Ishikawa (cell line): ENCODE results near the gene PLXNA2.

Experiments
- CEBPB ChIP-seq: IDR thresholded peaks from 2 replicates; pipeline ENCODE4 v1.6.1; 2012
- CREB1 ChIP-seq: IDR thresholded peaks from 2 replicates; pipeline ENCODE4 v1.6.1; 2012; ENCODE audit warnings: low read depth
- EGR1 ChIP-seq: IDR thresholded peaks from 2 replicates; pipeline ENCODE4 v1.6.1; 2012
- EP300 ChIP-seq: IDR thresholded peaks from 2 replicates; pipeline ENCODE4 v1.6.1; 2012; ENCODE audit warnings: borderline replicate concordance
- FOXM1 ChIP-seq: IDR thresholded peaks from 2 replicates; pipeline ENCODE4 v1.6.1; 2012; ENCODE audit warnings: low read depth, borderline replicate concordance
- NFIC ChIP-seq: IDR thresholded peaks from 2 replicates; pipeline ENCODE4 v1.6.1; 2012
- RAD21 ChIP-seq: IDR thresholded peaks from 2 replicates; pipeline ENCODE4 v1.6.1; 2012; ENCODE audit warnings: low read depth
- TAF1 ChIP-seq: IDR thresholded peaks from 2 replicates; pipeline ENCODE4 v1.6.1; 2012; ENCODE audit warnings: low read depth, mild to moderate bottlenecking
- TCF12 ChIP-seq: IDR thresholded peaks from 2 replicates; pipeline ENCODE4 v1.6.1; 2012; ENCODE audit warnings: low read depth
- TEAD4 ChIP-seq: IDR thresholded peaks from 2 replicates; pipeline ENCODE4 v1.6.1; 2012
- YY1 ChIP-seq: IDR thresholded peaks from 2 replicates; pipeline ENCODE4 v1.6.1; 2012; ENCODE audit warnings: low read depth
- ZBTB7A ChIP-seq: IDR thresholded peaks from 2 replicates; pipeline ENCODE4 v1.6.1; 2012; ENCODE audit warnings: low read depth
- TF ChIP-seq, protein P1 (sequence below): IDR thresholded peaks from 2 replicates; pipeline ENCODE4 v1.6.1; 2012
- TF ChIP-seq, protein P2 (sequence below): IDR thresholded peaks from 2 replicates; pipeline ENCODE4 v1.6.1; 2012; ENCODE audit warnings: low read depth, mild to moderate bottlenecking
- TF ChIP-seq, protein P3 (sequence below): IDR thresholded peaks from 2 replicates; pipeline ENCODE4 v1.6.1; 2012

Gene PLXNA2

DNA sequence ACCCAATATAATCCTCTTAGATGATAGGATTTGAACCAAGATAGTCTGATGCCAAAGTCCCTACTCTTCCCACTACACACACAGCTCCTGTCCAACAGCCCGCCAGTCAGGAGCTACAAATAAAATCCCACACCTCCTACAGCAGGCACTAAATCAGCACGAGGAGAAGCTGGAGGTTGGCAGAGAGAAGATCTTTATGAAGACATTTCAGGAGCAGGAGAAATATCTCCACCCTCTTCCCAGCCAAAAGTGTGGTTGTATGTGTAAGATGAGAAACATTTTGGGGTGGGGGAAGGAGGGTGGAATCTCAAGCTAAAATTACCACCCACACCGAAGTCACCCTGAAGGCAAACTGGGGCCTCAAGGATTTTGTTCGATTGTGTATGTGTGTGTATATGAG, 54.5 kb downstream of the PLXNA2 start:
- TF ChIP-seq, protein P1, sequence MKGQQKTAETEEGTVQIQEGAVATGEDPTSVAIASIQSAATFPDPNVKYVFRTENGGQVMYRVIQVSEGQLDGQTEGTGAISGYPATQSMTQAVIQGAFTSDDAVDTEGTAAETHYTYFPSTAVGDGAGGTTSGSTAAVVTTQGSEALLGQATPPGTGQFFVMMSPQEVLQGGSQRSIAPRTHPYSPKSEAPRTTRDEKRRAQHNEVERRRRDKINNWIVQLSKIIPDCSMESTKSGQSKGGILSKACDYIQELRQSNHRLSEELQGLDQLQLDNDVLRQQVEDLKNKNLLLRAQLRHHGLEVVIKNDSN = no peak
- TF ChIP-seq FOXM1 (no peak), RAD21 (no peak), EP300 (no peak), ZBTB7A (no peak), CREB1 (no peak)
- TF ChIP-seq, protein P2, sequence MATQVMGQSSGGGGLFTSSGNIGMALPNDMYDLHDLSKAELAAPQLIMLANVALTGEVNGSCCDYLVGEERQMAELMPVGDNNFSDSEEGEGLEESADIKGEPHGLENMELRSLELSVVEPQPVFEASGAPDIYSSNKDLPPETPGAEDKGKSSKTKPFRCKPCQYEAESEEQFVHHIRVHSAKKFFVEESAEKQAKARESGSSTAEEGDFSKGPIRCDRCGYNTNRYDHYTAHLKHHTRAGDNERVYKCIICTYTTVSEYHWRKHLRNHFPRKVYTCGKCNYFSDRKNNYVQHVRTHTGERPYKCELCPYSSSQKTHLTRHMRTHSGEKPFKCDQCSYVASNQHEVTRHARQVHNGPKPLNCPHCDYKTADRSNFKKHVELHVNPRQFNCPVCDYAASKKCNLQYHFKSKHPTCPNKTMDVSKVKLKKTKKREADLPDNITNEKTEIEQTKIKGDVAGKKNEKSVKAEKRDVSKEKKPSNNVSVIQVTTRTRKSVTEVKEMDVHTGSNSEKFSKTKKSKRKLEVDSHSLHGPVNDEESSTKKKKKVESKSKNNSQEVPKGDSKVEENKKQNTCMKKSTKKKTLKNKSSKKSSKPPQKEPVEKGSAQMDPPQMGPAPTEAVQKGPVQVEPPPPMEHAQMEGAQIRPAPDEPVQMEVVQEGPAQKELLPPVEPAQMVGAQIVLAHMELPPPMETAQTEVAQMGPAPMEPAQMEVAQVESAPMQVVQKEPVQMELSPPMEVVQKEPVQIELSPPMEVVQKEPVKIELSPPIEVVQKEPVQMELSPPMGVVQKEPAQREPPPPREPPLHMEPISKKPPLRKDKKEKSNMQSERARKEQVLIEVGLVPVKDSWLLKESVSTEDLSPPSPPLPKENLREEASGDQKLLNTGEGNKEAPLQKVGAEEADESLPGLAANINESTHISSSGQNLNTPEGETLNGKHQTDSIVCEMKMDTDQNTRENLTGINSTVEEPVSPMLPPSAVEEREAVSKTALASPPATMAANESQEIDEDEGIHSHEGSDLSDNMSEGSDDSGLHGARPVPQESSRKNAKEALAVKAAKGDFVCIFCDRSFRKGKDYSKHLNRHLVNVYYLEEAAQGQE = no peak
- TF ChIP-seq, protein P3, sequence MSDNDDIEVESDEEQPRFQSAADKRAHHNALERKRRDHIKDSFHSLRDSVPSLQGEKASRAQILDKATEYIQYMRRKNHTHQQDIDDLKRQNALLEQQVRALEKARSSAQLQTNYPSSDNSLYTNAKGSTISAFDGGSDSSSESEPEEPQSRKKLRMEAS = no peak

DNA sequence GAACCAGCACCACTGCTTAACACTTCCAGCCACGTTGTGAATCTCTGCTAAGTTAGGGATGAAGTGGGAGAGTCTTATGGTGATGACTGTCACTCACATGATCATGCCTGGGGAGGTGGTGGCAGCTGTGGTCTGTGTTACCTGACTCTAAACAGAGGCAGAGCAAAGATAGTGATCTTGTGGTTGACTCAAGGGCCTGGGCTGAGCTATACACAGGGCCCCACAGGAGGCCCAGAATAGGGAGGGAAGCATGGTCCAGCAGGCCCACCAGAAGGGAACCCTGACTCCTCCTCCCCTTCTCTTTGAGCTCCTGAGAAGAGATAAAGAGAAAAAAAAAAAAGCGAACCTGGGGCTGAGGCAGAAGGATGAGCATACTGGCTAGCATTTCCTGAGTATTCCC, 55.0 kb downstream of the PLXNA2 start:
- TF ChIP-seq, protein P2 = no peak
- TF ChIP-seq CREB1 (no peak), TEAD4 (no peak), EGR1 (no peak), EP300 (no peak), TCF12 (no peak), RAD21 (no peak), YY1 (no peak), TAF1 (no peak), CEBPB (no peak), NFIC (no peak), FOXM1 (no peak), ZBTB7A (no peak)
- TF ChIP-seq, protein P3 = no peak
- TF ChIP-seq, protein P1 = no peak

DNA sequence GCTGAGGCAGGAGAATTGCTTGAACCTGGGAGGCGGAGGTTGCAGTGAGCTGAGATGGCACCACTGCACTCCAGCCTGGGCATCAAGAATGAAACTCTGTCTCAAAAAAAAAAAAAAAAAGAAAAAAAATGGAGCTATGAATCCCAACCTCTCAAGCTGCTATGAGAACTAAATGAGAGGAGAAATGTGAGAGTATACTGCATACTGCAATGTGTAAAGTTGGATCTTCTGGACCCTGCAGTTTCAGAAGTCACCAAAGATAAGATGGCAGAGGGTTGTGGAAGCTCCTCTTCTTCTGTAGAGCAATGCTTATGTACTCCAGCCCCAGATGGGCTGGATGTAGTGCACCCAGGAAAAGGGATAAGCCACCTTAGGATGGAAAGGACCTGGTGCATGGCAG, 55.6 kb downstream of the PLXNA2 start:
- TF ChIP-seq EP300 (no peak), TCF12 (no peak), TAF1 (no peak), FOXM1 (no peak), ZBTB7A (no peak), EGR1 (no peak), YY1 (no peak), NFIC (no peak), TEAD4 (no peak)
- TF ChIP-seq, protein P2 = no peak
- TF ChIP-seq, protein P1 = no peak

DNA sequence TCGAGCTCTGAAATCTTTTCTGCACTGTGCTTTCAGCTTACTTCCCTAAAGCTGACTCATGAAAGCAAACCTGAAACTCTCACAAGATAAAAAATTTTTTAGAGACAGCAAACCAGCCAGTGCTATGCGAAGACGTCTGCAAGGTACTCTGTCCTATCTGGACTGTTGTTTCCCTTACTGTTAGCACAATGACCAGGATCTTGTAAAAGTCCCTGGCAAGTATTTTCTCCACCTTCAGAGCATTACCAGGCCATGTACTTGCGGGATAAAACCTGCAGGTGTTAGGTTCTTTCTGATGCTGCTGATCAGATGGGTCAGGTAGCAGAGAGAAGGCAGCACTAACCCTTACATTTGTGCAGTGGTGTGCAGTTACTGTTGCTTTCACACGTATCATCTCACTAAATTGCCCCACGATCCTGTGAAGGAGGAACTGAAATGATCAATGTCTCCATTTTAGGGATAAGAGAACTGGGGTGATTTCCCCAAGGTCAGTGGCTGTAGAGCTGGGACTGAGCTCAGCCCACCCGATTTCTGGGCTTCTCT, 56.6 kb downstream of the PLXNA2 start:
- no peak for TF ChIP-seq TEAD4
- TF ChIP-seq EP300 = no peak
- TF ChIP-seq ZBTB7A = no peak
- TF ChIP-seq, protein P2 = no peak
- TF ChIP-seq, protein P3 = no peak
- TF ChIP-seq NFIC = no peak
- TF ChIP-seq, protein P1 = no peak
- TF ChIP-seq YY1 = no peak
- TF ChIP-seq RAD21 = no peak
